Mesendoderm (in vitro differentiated cells): ENCODE data around the gene HSBP1. TPM values are rescaled to one million over a fixed set of nuclear protein-coding genes. Genes with fewer than 3 reads are reported as not detected.

Source experiments
- DNase-seq: peaks from one replicate; pipeline ENCODE4 v3.0.0; 2013
- H2AK5ac ChIP-seq: 2 replicates; pipeline ENCODE4 v1.6.1; 2013; ENCODE audit warnings: low read length, inconsistent platforms
- H2BK120ac ChIP-seq: 2 replicates; pipeline ENCODE4 v1.6.1; 2013; ENCODE audit warnings: low read depth, mild to moderate bottlenecking, low read length, moderate library complexity, mixed read lengths
- H2BK15ac ChIP-seq: replicated peaks from 2 replicates; pipeline ENCODE4 v1.6.1; 2013; ENCODE audit warnings: low read depth, mild to moderate bottlenecking, moderate library complexity
- H2BK5ac ChIP-seq: 2 replicates; pipeline ENCODE4 v1.6.1; 2013; ENCODE audit warnings: low read length, inconsistent platforms
- H3K18ac ChIP-seq: 2 replicates; pipeline ENCODE4 v1.6.1; 2013; ENCODE audit warnings: mild to moderate bottlenecking, low read length, mixed read lengths
- H3K23ac ChIP-seq: one replicate; pipeline ENCODE4 v1.6.1; 2013; ENCODE audit warnings: low read length
- H3K27ac ChIP-seq: 2 replicates; pipeline ENCODE4 v1.5.1; 2013; ENCODE audit warnings: low read depth, mild to moderate bottlenecking, inconsistent platforms, low read length, moderate library complexity
- H3K27me3 ChIP-seq: 2 replicates; pipeline ENCODE4 v1.6.1; 2013; ENCODE audit warnings: low read length, control low read depth, mild to moderate bottlenecking, inconsistent platforms; ENCODE audit not compliant: insufficient read depth, poor library complexity
- H3K36me3 ChIP-seq: 2 replicates; pipeline ENCODE4 v1.6.1; 2013; ENCODE audit warnings: low read length, inconsistent platforms; ENCODE audit not compliant: control insufficient read depth, insufficient read depth
- H3K4ac ChIP-seq: one replicate; pipeline ENCODE4 v1.6.1; 2013; ENCODE audit warnings: low read depth, mild to moderate bottlenecking, low read length, moderate library complexity
- H3K4me1 ChIP-seq: 2 replicates; pipeline ENCODE4 v1.6.1; 2013; ENCODE audit warnings: low read depth, low read length, inconsistent platforms; ENCODE audit not compliant: control insufficient read depth
- H3K4me2 ChIP-seq: 2 replicates; pipeline ENCODE4 v1.6.1; 2013; ENCODE audit warnings: low read length
- H3K4me3 ChIP-seq: 2 replicates; pipeline ENCODE4 v1.5.1; 2013; ENCODE audit warnings: mild to moderate bottlenecking, low read length
- H3K56ac ChIP-seq: one replicate; pipeline ENCODE4 v1.6.1; 2013; ENCODE audit warnings: low read length
- H3K79me1 ChIP-seq: 2 replicates; pipeline ENCODE4 v1.6.1; 2013; ENCODE audit warnings: low read length, inconsistent platforms
- H3K79me2 ChIP-seq: 2 replicates; pipeline ENCODE4 v1.6.1; 2013; ENCODE audit warnings: mild to moderate bottlenecking, low read length; ENCODE audit not compliant: control insufficient read depth, insufficient read depth
- H3K9ac ChIP-seq: 2 replicates; pipeline ENCODE4 v1.6.1; 2013; ENCODE audit warnings: low read length, inconsistent platforms
- H4K5ac ChIP-seq: one replicate; pipeline ENCODE4 v1.6.1; 2013; ENCODE audit warnings: low read length
- H4K8ac ChIP-seq: one replicate; pipeline ENCODE4 v1.6.1; 2013; ENCODE audit warnings: low read depth, mild to moderate bottlenecking, control low read depth, low read length, moderate library complexity
- WGBS: extraction: QIAGEN DNeasy Blood & Tissue Kit; methylation state at CpG from one replicate; pipeline ENCODE4 v1.1.7; 2013; ENCODE audit warnings: low lambda C conversion rate, missing lambda C conversion rate; ENCODE audit not compliant: insufficient coverage; ENCODE audit errors: extremely low coverage; 5-methylcytosine and 5-hydroxymethylcytosine counted together
- polyA plus RNA-seq, 2 experiments: library from polyadenylated mRNA; stranded (reverse); fragments of 200-250 nt; gene quantifications; one replicate each; pipeline ENCODE4 v1.2.3, GENCODE V29; 2013

Gene HSBP1
- 235 TPM for polyA plus RNA-seq (2013, experiment 1 of 2)
- polyA plus RNA-seq (2013, experiment 2 of 2): 227 TPM

GRCh38 chr16:83807710-83808572 lies at the start of gene HSBP1:
Gene HSBP1 (plus strand): TSS chr16:83807978. CDS start chr16:83808077, 99 bp downstream.
- H3K4ac ChIP-seq: peak within 1 kb of the TSS; percentile 74
- H3K27me3 ChIP-seq: no peaks in the 10 kb centered on the region
- peak within 1 kb of the TSS; percentile 76 for H2AK5ac ChIP-seq
- H3K79me1 ChIP-seq: peaks cover 10% of the 10 kb centered on the region
- peaks cover 14% of the 10 kb centered on the region for H3K79me2 ChIP-seq
- H3K4me2 ChIP-seq: peak within 1 kb of the TSS; percentile 82
- H2BK120ac ChIP-seq: no peak within 1 kb of the TSS
- H3K4me1 ChIP-seq: peaks cover 12% of the 10 kb centered on the region
- peak within 1 kb of the TSS; percentile 88 for H3K9ac ChIP-seq
- no CpG with 5 or more reads among the region's 76 CpGs for WGBS
- no peak within 1 kb of the TSS for H4K8ac ChIP-seq
- peak within 1 kb of the TSS; percentile 41 for H2BK5ac ChIP-seq
- H3K4me3 ChIP-seq: peak within 1 kb of the TSS; percentile 88
- H3K23ac ChIP-seq: no peak within 1 kb of the TSS
- peak; percentile 97 for DNase-seq
- H3K36me3 ChIP-seq: no peaks in the 10 kb centered on the region
- peak within 1 kb of the TSS; percentile 93 for H3K56ac ChIP-seq
- H3K27ac ChIP-seq: no peak within 1 kb of the TSS
- H2BK15ac ChIP-seq: no peak within 1 kb of the TSS
- H4K5ac ChIP-seq: peak within 1 kb of the TSS; percentile 84
- peak within 1 kb of the TSS; percentile 69 for H3K18ac ChIP-seq

- Histone ChIP-seq H3K79me1 (no peaks in the 10 kb centered on the region), H3K27me3 (no peaks in the 10 kb centered on the region), H3K27ac (no peak overlapping the region), H4K8ac (no peak overlapping the region), H3K9ac (no peak overlapping the region), H4K5ac (no peak overlapping the region), H2BK15ac (no peak overlapping the region), H3K4me1 (no peaks in the 10 kb centered on the region), H3K4me3 (no peak overlapping the region), H3K18ac (no peak overlapping the region), H3K56ac (no peak overlapping the region), H3K23ac (no peak overlapping the region), H2BK120ac (no peak overlapping the region), H3K36me3 (no peaks in the 10 kb centered on the region), H3K79me2 (no peaks in the 10 kb centered on the region), H2AK5ac (no peak overlapping the region), H3K4me2 (no peak overlapping the region), H3K4ac (no peak overlapping the region), H2BK5ac (no peak overlapping the region)
- no peak for DNase-seq
- no CpG with 5 or more reads among the region's 11 CpGs for WGBS
Measured at GRCh38 chr16:83762141-83762991, 45.4 kb upstream of the HSBP1 start.

- no peaks in the 10 kb centered on the region for H3K27me3 ChIP-seq
- no peak overlapping the region for H4K8ac ChIP-seq
- H2AK5ac ChIP-seq: no peak overlapping the region
- no peak overlapping the region for H2BK120ac ChIP-seq
- no peak overlapping the region for H3K23ac ChIP-seq
- no peaks in the 10 kb centered on the region for H3K36me3 ChIP-seq
- H3K4ac ChIP-seq: no peak overlapping the region
- no peak overlapping the region for H4K5ac ChIP-seq
- no peak overlapping the region for H3K18ac ChIP-seq
- H3K56ac ChIP-seq: no peak overlapping the region
- no peak overlapping the region for H2BK5ac ChIP-seq
- no CpG with 5 or more reads among the region's 5 CpGs for WGBS
- H3K4me2 ChIP-seq: no peak overlapping the region
- no peak for DNase-seq
- H3K4me1 ChIP-seq: no peaks in the 10 kb centered on the region
- no peak overlapping the region for H2BK15ac ChIP-seq
- H3K27ac ChIP-seq: no peak overlapping the region
- no peak overlapping the region for H3K4me3 ChIP-seq
- H3K9ac ChIP-seq: no peak overlapping the region
- H3K79me2 ChIP-seq: no peaks in the 10 kb centered on the region
- H3K79me1 ChIP-seq: no peaks in the 10 kb centered on the region
Measured at GRCh38 chr16:83762992-83763358, 44.8 kb upstream of the HSBP1 start.

- H3K9ac ChIP-seq: no peak overlapping the region
- H3K27ac ChIP-seq: no peak overlapping the region
- H4K8ac ChIP-seq: no peak overlapping the region
- H3K56ac ChIP-seq: peak overlapping the region; percentile 3
- no peak overlapping the region for H3K4me2 ChIP-seq
- H3K4me1 ChIP-seq: peaks cover 16% of the 10 kb centered on the region
- no peak overlapping the region for H2BK15ac ChIP-seq
- no peak overlapping the region for H3K4me3 ChIP-seq
- no peaks in the 10 kb centered on the region for H3K36me3 ChIP-seq
- no CpG with 5 or more reads among the region's 2 CpGs for WGBS
- no peaks in the 10 kb centered on the region for H3K79me2 ChIP-seq
- H3K27me3 ChIP-seq: no peaks in the 10 kb centered on the region
- no peaks in the 10 kb centered on the region for H3K79me1 ChIP-seq
- peak overlapping the region; percentile 5 for H2BK5ac ChIP-seq
- peak; percentile 44 for DNase-seq
- no peak overlapping the region for H2AK5ac ChIP-seq
- no peak overlapping the region for H4K5ac ChIP-seq
- H3K4ac ChIP-seq: no peak overlapping the region
- no peak overlapping the region for H3K18ac ChIP-seq
- H3K23ac ChIP-seq: no peak overlapping the region
- H2BK120ac ChIP-seq: no peak overlapping the region
Measured at GRCh38 chr16:83768986-83769385, 38.8 kb upstream of the HSBP1 start.

GRCh38 chr16:83769397-83770008 lies 38.3 kb upstream of the HSBP1 start:
- H3K9ac ChIP-seq: no peak overlapping the region
- no peaks in the 10 kb centered on the region for H3K36me3 ChIP-seq
- H3K23ac ChIP-seq: no peak overlapping the region
- no peaks in the 10 kb centered on the region for H3K79me1 ChIP-seq
- H2BK5ac ChIP-seq: peak overlapping the region; percentile 5
- peak overlapping the region; percentile 29 for H3K56ac ChIP-seq
- H3K4me3 ChIP-seq: no peak overlapping the region
- H3K79me2 ChIP-seq: no peaks in the 10 kb centered on the region
- H3K4me2 ChIP-seq: no peak overlapping the region
- no peak overlapping the region for H4K5ac ChIP-seq
- no CpG with 5 or more reads among the region's 5 CpGs for WGBS
- peak overlapping the region; percentile 7 for H3K27ac ChIP-seq
- peak; percentile 76 for DNase-seq
- no peak overlapping the region for H2BK15ac ChIP-seq
- H3K27me3 ChIP-seq: no peaks in the 10 kb centered on the region
- no peak overlapping the region for H2AK5ac ChIP-seq
- no peak overlapping the region for H4K8ac ChIP-seq
- H3K18ac ChIP-seq: no peak overlapping the region
- no peak overlapping the region for H2BK120ac ChIP-seq
- H3K4ac ChIP-seq: no peak overlapping the region
- peaks cover 16% of the 10 kb centered on the region for H3K4me1 ChIP-seq
